Esophagus muscularis mucosa (tissue), 4 donors: ENCODE measurements around the gene CHRNA9. TPM values are rescaled to one million over a fixed set of nuclear protein-coding genes. Genes with fewer than 3 reads are reported as not detected.
"Not testable (repeated sequence)": the region's sequence is repeated elsewhere in the genome, so short reads cannot be mapped to it uniquely, and the experiment has no call there.

Experiments used
- DNase-seq: peaks from one replicate; pipeline ENCODE4 v3.0.0-alpha.2; 2017; ENCODE audit errors: extremely low spot score
- H3K27ac ChIP-seq, 4 donors: fragments of 200-600 bp; sonication (generic); replicated peaks in 1 of 4; 1 replicate in 3 of 4; 2 replicates in 1 of 4; pipeline ENCODE4 v1.5.1; 2016 to 2019; ENCODE audit warnings: mild to moderate bottlenecking in 1 of 4
- H3K27me3 ChIP-seq, 4 donors: fragments of 200-600 bp; sonication (generic); one replicate each; pipeline versions ENCODE4 v1.5.1 to v1.6.0; 2016 to 2019
- H3K36me3 ChIP-seq, 4 donors: fragments of 200-600 bp; sonication (generic); one replicate each; pipeline ENCODE4 v1.5.1; 2016 to 2019
- H3K4me1 ChIP-seq, 4 donors: fragments of 200-600 bp; sonication (generic); one replicate each; pipeline ENCODE4 v1.5.1; 2016 to 2019
- H3K4me3 ChIP-seq, 4 donors: fragments of 200-600 bp; sonication (generic); 1 replicate in 2 of 4; 2 replicates in 2 of 4; pipeline ENCODE4 v1.5.1; 2016 to 2019; ENCODE audit warnings: mild to moderate bottlenecking in 4 of 4, moderate library complexity in 1 of 4
- H3K9me3 ChIP-seq, 4 donors: fragments of 200-600 bp; sonication (generic); 1 replicate in 3 of 4; 2 replicates in 1 of 4; pipeline ENCODE4 v1.5.1; 2016 to 2019
- EP300 ChIP-seq: sonication (generic); formaldehyde crosslinking; IDR thresholded peaks from one replicate; pipeline ENCODE4 v1.6.1; 2017; ENCODE audit warnings: antibody characterized with exemption
- POLR2A ChIP-seq: fragments of 450-650 bp; IDR thresholded peaks from one replicate; pipeline ENCODE4 v1.6.1; 2017; ENCODE audit warnings: antibody characterized with exemption, moderate library complexity, mild to moderate bottlenecking, low read depth
- POLR2AphosphoS5 ChIP-seq, 2 donors: sonication (generic); formaldehyde crosslinking; IDR thresholded peaks; one replicate each; pipeline ENCODE4 v1.6.1; 2017; ENCODE audit warnings: antibody characterized with exemption in 2 of 2
- WGBS: methylation state at CpG from one replicate; pipeline ENCODE4 v1.1.5; 2018; 5-methylcytosine and 5-hydroxymethylcytosine counted together
- intact Hi-C: fragments of 100-400 bp; cut with DNase I; formaldehyde crosslinking; loops from one replicate; pipeline ENCODE4 v1.15.1; 2023
- total RNA-seq, 4 donors: library from RNA; depleted of rRNA; stranded (reverse); fragments of >200 nt; gene quantifications; one replicate each; pipeline versions ENCODE4 v1.1.0 to v1.2.1, GENCODE V29; 2016
- TF ChIP-seq, protein P1 (sequence below), 3 experiments: fragments of 200-600 bp in 2 of 3; fragments of 450-650 bp in 1 of 3; sonication (generic) in 2 of 3; IDR thresholded peaks; one replicate each; pipeline ENCODE4 v1.5.1; 2017 to 2019; ENCODE audit warnings: antibody characterized with exemption in 3 of 3, mild to moderate bottlenecking in 2 of 3, moderate library complexity in 1 of 3

The CHRNA9 gene
- total RNA-seq, 4 donors from 2014 or later, result 0.11 TPM; not detected in 3

- TF ChIP-seq POLR2AphosphoS5 (IDR thresholded peaks at IDR 0.05) (no peak), POLR2A (no peak), EP300 (no peak)
- TF ChIP-seq, protein P1, sequence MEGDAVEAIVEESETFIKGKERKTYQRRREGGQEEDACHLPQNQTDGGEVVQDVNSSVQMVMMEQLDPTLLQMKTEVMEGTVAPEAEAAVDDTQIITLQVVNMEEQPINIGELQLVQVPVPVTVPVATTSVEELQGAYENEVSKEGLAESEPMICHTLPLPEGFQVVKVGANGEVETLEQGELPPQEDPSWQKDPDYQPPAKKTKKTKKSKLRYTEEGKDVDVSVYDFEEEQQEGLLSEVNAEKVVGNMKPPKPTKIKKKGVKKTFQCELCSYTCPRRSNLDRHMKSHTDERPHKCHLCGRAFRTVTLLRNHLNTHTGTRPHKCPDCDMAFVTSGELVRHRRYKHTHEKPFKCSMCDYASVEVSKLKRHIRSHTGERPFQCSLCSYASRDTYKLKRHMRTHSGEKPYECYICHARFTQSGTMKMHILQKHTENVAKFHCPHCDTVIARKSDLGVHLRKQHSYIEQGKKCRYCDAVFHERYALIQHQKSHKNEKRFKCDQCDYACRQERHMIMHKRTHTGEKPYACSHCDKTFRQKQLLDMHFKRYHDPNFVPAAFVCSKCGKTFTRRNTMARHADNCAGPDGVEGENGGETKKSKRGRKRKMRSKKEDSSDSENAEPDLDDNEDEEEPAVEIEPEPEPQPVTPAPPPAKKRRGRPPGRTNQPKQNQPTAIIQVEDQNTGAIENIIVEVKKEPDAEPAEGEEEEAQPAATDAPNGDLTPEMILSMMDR (IDR thresholded peaks at IDR 0.05), result no peak
- Histone ChIP-seq H3K9me3 (no peaks in the 10 kb centered on the region), H3K27me3 (no peaks in the 10 kb centered on the region), H3K27ac (no peak overlapping the region), H3K4me3 (no peak overlapping the region), H3K36me3 (no peaks in the 10 kb centered on the region), H3K4me1 (no peaks in the 10 kb centered on the region)
- intact Hi-C loops, result no loop called here
- DNase-seq, result no peak
- 50% methylated on average over 2 of the region's 2 CpGs for WGBS
These were observed 43.5 kb downstream of the CHRNA9 start for GRCh38 chr4:40378619-40379018.

DNA sequence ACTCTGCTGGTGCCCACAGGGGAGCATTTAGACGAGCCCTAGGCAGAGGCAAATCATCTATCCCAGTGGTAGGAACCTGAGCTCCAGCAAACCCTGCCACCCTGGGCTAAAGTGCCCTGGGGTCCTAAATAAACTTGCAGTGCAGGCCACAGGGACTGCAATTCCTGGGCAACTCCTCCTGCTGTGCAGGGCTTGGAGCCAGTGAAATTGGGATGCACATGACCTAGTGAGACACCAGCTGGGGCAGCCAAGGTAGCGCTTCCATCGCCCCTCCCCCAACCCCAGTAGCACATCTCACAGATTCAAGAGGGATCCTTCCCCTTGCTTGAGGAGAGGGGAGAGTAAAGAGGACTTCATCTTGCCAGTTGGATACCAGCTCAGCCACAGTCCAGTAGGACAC lies 44.1 kb downstream of the CHRNA9 start:
- intact Hi-C loops, result no loop called here
- Histone ChIP-seq H3K9me3 (no peaks in the 10 kb centered on the region), H3K27ac (no peak overlapping the region), H3K36me3 (no peaks in the 10 kb centered on the region), H3K27me3 (no peaks in the 10 kb centered on the region), H3K4me1 (no peaks in the 10 kb centered on the region), H3K4me3 (no peak overlapping the region)
- WGBS, result 50% methylated on average over 1 of the region's 3 CpGs
- DNase-seq, result no peak
- TF ChIP-seq EP300 (no peak), POLR2AphosphoS5 (IDR thresholded peaks at IDR 0.05) (no peak)
- TF ChIP-seq, protein P1 (IDR thresholded peaks at IDR 0.05), result no peak

GRCh38 chr4:40380647-40381046 lies 45.5 kb downstream of the CHRNA9 start:
- no peak for DNase-seq
- 100% methylated on average over 3 of the region's 5 CpGs for WGBS
- Histone ChIP-seq H3K4me1 (no peaks in the 10 kb centered on the region), H3K27ac (no peak overlapping the region), H3K9me3 (no peaks in the 10 kb centered on the region), H3K4me3 (no peak overlapping the region), H3K27me3 (no peaks in the 10 kb centered on the region), H3K36me3 (no peaks in the 10 kb centered on the region)
- TF ChIP-seq POLR2AphosphoS5 (IDR thresholded peaks at IDR 0.05) (no peak), POLR2A (no peak), EP300 (no peak)
- TF ChIP-seq, protein P1 (IDR thresholded peaks at IDR 0.05), result no peak
- intact Hi-C loops, result no loop called here

GRCh38 chr4:40388239-40388638 lies 53.1 kb downstream of the CHRNA9 start:
- no peak for DNase-seq
- no peaks in the 10 kb centered on the region for H3K36me3 ChIP-seq
- H3K9me3 ChIP-seq, result no peaks in the 10 kb centered on the region
- 48% methylated on average over 6 of the region's 6 CpGs for WGBS
- H3K4me1 ChIP-seq, result no peaks in the 10 kb centered on the region
- H3K27ac ChIP-seq, result no peak overlapping the region
- no peaks in the 10 kb centered on the region for H3K27me3 ChIP-seq
- TF ChIP-seq, protein P1 (IDR thresholded peaks at IDR 0.05), result no peak
- TF ChIP-seq POLR2A (no peak), POLR2AphosphoS5 (IDR thresholded peaks at IDR 0.05) (no peak), EP300 (no peak)
- intact Hi-C loops, result no loop called here
- H3K4me3 ChIP-seq, result no peak overlapping the region

DNA sequence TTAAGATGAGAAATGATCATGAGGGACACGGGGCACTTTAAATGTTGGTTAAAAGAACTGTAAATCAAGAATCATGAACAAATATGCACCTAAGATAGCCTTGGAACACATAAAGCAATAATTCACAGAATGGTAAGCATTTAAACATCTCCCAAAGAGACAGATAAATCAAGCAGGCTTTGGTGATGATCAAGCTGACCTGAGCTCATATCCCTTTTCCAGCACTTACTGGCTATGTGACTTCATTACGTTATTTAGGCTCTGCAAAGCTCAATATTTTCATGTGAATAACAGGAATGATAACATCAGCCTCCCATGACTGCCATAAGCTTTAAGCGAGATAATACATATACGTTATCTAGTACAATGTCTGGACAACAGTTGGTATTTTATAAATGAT lies 54.9 kb downstream of the CHRNA9 start:
- 83% methylated on average over 4 of the region's 4 CpGs for WGBS
- no peaks in the 10 kb centered on the region for H3K4me1 ChIP-seq
- TF ChIP-seq POLR2AphosphoS5 (IDR thresholded peaks at IDR 0.05) (no peak), EP300 (no peak)
- intact Hi-C loops, result no loop called here
- H3K27me3 ChIP-seq, result no peaks in the 10 kb centered on the region
- no peak for DNase-seq
- H3K36me3 ChIP-seq, result no peaks in the 10 kb centered on the region
- H3K9me3 ChIP-seq, result no peaks in the 10 kb centered on the region
- no peak overlapping the region for H3K27ac ChIP-seq
- H3K4me3 ChIP-seq, result no peak overlapping the region

DNA sequence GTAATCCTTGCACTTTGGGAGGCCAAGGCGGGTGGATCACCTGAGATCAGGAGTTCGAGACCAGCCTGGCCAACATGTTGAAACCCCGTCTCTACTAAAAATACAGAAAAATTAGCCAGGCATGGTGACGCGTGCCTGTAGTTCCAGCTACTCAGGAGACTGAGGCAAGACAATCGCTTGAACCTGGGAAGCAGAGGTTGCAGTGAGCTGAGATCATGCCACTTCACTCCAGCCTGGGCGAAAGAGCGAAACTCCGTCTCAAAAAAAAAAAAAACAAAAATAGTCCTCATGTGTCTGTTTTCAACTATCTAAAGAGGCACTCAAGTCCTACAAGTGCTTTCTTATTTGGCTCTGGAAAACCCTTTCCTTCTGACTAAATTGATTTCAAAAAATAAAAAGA lies 57.1 kb downstream of the CHRNA9 start:
- peaks cover 7 to 14% (median 11%) of the 10 kb centered on the region in 4 donors for H3K4me1 ChIP-seq
- H3K27me3 ChIP-seq, H3K36me3 ChIP-seq, H3K4me3 ChIP-seq, intact Hi-C loops, H3K27ac ChIP-seq, DNase-seq, H3K9me3 ChIP-seq: not testable (repeated sequence)
- 95% methylated on average over 9 of the region's 9 CpGs for WGBS
